Mucosa of rectum (tissue), 2 donors: ENCODE data around the gene NSRP1.

ENCODE experiments used
- H3K27ac ChIP-seq, 2 donors: one replicate each; pipeline ENCODE4 v1.7.0; 2013; ENCODE audit warnings: inconsistent platforms in 2 of 2, low read depth in 2 of 2, low read length in 2 of 2
- H3K27me3 ChIP-seq, 2 donors: one replicate each; pipeline ENCODE4 v1.7.0; 2013; ENCODE audit warnings: low read length in 2 of 2; ENCODE audit not compliant: control insufficient read depth in 2 of 2, insufficient read depth in 2 of 2
- H3K36me3 ChIP-seq, 2 donors: one replicate each; pipeline ENCODE4 v1.7.0; 2013; ENCODE audit warnings: low read length in 2 of 2; ENCODE audit not compliant: control insufficient read depth in 2 of 2, insufficient read depth in 2 of 2
- H3K4me1 ChIP-seq, 2 donors: one replicate each; pipeline ENCODE4 v1.7.0; 2013; ENCODE audit warnings: low read length in 2 of 2, mild to moderate bottlenecking in 1 of 2; ENCODE audit not compliant: control insufficient read depth in 2 of 2, insufficient read depth in 2 of 2
- H3K4me3 ChIP-seq, 2 donors: one replicate each; pipeline ENCODE4 v1.7.0; 2013; ENCODE audit warnings: low read length in 2 of 2
- H3K9ac ChIP-seq, 2 donors: one replicate each; pipeline ENCODE4 v1.7.0; 2013; ENCODE audit warnings: low read length in 2 of 2, low read depth in 1 of 2, mild to moderate bottlenecking in 1 of 2
- H3K9me3 ChIP-seq, 2 donors: one replicate each; pipeline ENCODE4 v1.7.0; 2013; ENCODE audit warnings: low read length in 2 of 2; ENCODE audit not compliant: control insufficient read depth in 2 of 2
- donor health status: healthy.
- donor health status: Normal muscosa, but diverticular disease.

NSRP1 gene

GRCh38 chr17:30153463-30153862 lies 36.8 kb downstream of the NSRP1 start:
- Histone ChIP-seq H3K9me3 (no peaks in the 10 kb centered on the region), H3K27ac (no peak overlapping the region), H3K9ac (no peak overlapping the region), H3K4me3 (no peak overlapping the region), H3K27me3 (no peaks in the 10 kb centered on the region), H3K36me3 (peaks cover 4% of the 10 kb centered on the region in 2 donors), H3K4me1 (no peaks in the 10 kb centered on the region)

DNA sequence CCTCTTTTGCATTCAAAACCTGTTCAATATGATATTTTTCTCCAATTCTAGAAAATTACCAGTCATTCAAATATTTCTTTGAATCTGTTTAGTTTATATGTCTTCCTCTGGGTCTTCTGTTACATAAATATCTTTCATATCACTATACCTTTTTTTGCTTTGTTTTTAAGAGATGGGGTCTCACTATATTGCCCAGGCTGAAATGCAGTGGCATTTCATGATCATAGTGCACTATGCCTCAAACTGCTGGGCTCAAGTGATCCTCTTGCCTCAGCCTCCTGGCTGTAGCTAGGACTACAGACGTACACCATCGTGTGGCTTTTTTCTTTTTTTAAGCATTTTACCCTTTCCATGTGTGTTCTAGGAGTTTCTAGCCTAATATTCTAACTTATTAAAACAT lies 38.8 kb downstream of the NSRP1 start:
- Histone ChIP-seq H3K27ac (no peak overlapping the region), H3K4me3 (no peak overlapping the region), H3K36me3 (peaks cover 4 to 7% of the 10 kb centered on the region in 2 donors), H3K27me3 (no peaks in the 10 kb centered on the region), H3K4me1 (no peaks in the 10 kb centered on the region), H3K9ac (no peak overlapping the region), H3K9me3 (no peaks in the 10 kb centered on the region)

- Histone ChIP-seq H3K4me1 (no peaks in the 10 kb centered on the region), H3K9me3 (no peaks in the 10 kb centered on the region), H3K9ac (no peak overlapping the region), H3K27me3 (no peaks in the 10 kb centered on the region), H3K36me3 (peaks cover 3% of the 10 kb centered on the region in 2 donors), H3K4me3 (no peak overlapping the region), H3K27ac (no peak overlapping the region)
Measured at GRCh38 chr17:30158896-30159625, 42.4 kb downstream of the NSRP1 start.

DNA sequence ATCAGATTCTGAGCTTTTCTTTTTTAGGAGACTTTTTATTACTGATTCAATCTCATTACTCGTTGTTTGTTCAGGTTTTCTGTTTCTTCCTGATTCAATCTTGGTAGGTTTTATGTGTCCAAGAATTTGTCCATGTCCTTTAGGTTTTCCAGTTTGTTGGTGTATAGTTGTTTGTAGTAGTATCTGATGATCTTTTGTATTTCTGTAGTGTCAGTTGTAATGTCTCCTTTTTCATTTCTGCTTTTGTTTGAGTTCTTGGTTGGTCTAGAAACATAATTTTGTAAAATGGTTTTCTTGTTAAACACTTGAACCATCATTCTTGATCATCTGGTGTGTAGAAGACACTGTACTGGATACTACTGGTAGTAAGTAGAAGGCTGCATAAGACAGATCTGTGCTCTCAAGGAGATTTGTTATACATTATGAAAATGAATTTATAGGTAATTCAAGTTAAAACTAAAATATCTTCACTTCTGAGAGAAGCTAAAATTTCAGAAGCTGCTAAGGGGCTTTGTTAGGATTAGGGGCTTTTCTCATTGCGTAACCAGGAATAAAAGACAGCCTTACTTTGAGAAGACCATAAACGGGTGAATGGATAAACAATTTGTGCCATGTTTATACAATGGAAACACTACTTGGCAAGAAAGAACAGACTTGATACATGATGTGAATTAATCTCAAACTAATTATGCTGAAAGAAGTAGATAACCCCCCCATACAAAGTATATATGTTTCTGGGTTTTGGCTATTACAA lies 44.0 kb downstream of the NSRP1 start:
- no peaks in the 10 kb centered on the region for H3K27me3 ChIP-seq
- H3K4me1 ChIP-seq = no peaks in the 10 kb centered on the region
- H3K9ac ChIP-seq = no peak overlapping the region
- H3K27ac ChIP-seq = no peak overlapping the region
- H3K36me3 ChIP-seq = peaks cover 3 to 8% of the 10 kb centered on the region in 2 donors
- no peaks in the 10 kb centered on the region for H3K9me3 ChIP-seq
- H3K4me3 ChIP-seq = no peak overlapping the region

GRCh38 chr17:30161601-30162000 lies 45.0 kb downstream of the NSRP1 start:
- Histone ChIP-seq H3K4me3 (no peak overlapping the region), H3K9ac (no peak overlapping the region), H3K36me3 (peaks cover 3 to 8% of the 10 kb centered on the region in 2 donors), H3K27me3 (no peaks in the 10 kb centered on the region), H3K9me3 (no peaks in the 10 kb centered on the region), H3K27ac (no peak overlapping the region), H3K4me1 (no peaks in the 10 kb centered on the region)

GRCh38 chr17:30164531-30164930 lies 47.9 kb downstream of the NSRP1 start:
- no peak overlapping the region for H3K9ac ChIP-seq
- H3K4me1 ChIP-seq = no peaks in the 10 kb centered on the region

GRCh38 chr17:30165147-30165546 lies 48.5 kb downstream of the NSRP1 start:
- Histone ChIP-seq H3K27ac (no peak overlapping the region), H3K9ac (no peak overlapping the region), H3K36me3 (peaks cover 0 to 8% of the 10 kb centered on the region in 2 donors), H3K9me3 (no peaks in the 10 kb centered on the region), H3K4me3 (no peak overlapping the region), H3K27me3 (no peaks in the 10 kb centered on the region), H3K4me1 (no peaks in the 10 kb centered on the region)

More at GRCh38 chr17:30164531-30164930, 47.9 kb downstream of the NSRP1 start:
- no peak overlapping the region for H3K27ac ChIP-seq
- no peaks in the 10 kb centered on the region for H3K27me3 ChIP-seq
- H3K4me3 ChIP-seq = no peak overlapping the region
- peaks cover 0 to 8% of the 10 kb centered on the region in 2 donors for H3K36me3 ChIP-seq
- no peaks in the 10 kb centered on the region for H3K9me3 ChIP-seq

DNA sequence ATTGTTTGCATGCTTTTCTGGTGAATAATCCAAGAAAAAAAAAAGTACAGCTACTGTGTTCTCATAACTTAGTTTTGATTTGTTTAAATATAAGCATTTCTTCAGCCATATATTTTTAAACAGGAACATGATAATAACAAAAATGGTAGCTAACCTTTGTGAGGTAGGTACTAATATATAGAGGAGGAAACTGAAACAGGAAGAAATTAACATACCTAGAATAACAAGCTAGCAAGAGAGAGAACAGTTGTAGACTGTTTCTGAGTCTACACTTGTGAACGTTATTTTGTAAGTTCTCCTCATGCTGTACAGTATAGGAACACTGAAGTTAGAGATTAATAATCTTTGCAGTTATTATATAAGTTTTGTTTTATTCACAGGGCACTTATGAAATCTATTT lies 49.3 kb downstream of the NSRP1 start:
- H3K27me3 ChIP-seq = no peaks in the 10 kb centered on the region
- H3K4me1 ChIP-seq = no peaks in the 10 kb centered on the region
- peaks cover 0 to 8% of the 10 kb centered on the region in 2 donors for H3K36me3 ChIP-seq
- H3K9me3 ChIP-seq = no peaks in the 10 kb centered on the region
- H3K4me3 ChIP-seq = no peak overlapping the region
- H3K27ac ChIP-seq = no peak overlapping the region
- no peak overlapping the region for H3K9ac ChIP-seq

- Histone ChIP-seq H3K27me3 (no peaks in the 10 kb centered on the region), H3K27ac (no peak overlapping the region), H3K9ac (no peak overlapping the region), H3K4me3 (no peak overlapping the region), H3K4me1 (no peaks in the 10 kb centered on the region), H3K36me3 (peaks cover 11 to 15% of the 10 kb centered on the region in 2 donors), H3K9me3 (no peaks in the 10 kb centered on the region)
Measured at GRCh38 chr17:30170415-30170987, 53.9 kb downstream of the NSRP1 start.

GRCh38 chr17:30172560-30172959 lies 55.9 kb downstream of the NSRP1 start:
- Histone ChIP-seq H3K27me3 (no peaks in the 10 kb centered on the region), H3K4me1 (no peaks in the 10 kb centered on the region), H3K9me3 (no peaks in the 10 kb centered on the region), H3K36me3 (peaks cover 11 to 15% of the 10 kb centered on the region in 2 donors), H3K27ac (no peak overlapping the region), H3K4me3 (no peak overlapping the region), H3K9ac (no peak overlapping the region)
